B cell (primary cell): Measurements from ENCODE around the gene EEFSEC.

Source experiments
- CTCF ChIP-seq: fragments of 200-600 bp; IDR thresholded peaks from one replicate; pipeline ENCODE4 v1.8.0; 2022; ENCODE audit warnings: antibody characterized with exemption, mild to moderate bottlenecking
- EZH2 ChIP-seq: IDR thresholded peaks from 2 replicates; pipeline ENCODE4 v1.6.1; 2012; ENCODE audit warnings: borderline replicate concordance, low read depth, mild to moderate bottlenecking, moderate library complexity, low read length; ENCODE audit not compliant: insufficient read depth, poor library complexity, severe bottlenecking

DNA sequence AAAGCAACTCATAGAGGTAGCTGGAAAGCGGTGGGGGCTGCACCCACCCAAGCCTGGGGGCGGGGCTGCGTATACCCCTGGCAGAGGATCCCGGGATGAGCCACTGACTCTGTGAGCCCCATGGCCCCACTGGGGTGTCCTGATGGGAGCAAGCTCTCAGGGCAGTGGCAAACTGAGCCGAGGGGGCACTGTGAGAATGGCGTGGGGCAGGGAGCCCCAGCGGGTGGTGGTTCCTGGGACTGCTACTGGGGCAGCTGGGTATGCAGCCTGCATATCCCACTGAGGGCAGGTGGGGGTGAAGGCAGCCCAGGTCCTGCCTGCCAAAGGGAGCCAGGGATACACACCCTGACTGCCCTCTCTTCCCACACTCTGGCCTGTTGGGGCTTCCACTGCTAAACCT is 254.0 kb downstream of the EEFSEC start:
- TF ChIP-seq CTCF (no peak), EZH2 (no peak)
